Liver (tissue), 9 donors: ENCODE measurements around the gene OSBPL1A. TPM values are rescaled to one million over a fixed set of nuclear protein-coding genes. Genes with fewer than 3 reads are reported as not detected.

Experiments used
- DNase-seq: peaks from one replicate; pipeline ENCODE4 v3.0.0-alpha.2; 2017; ENCODE audit warnings: low spot score
- H3K27ac ChIP-seq, 2 donors: one replicate each; pipeline ENCODE4 v1.7.0; 2013; ENCODE audit warnings: inconsistent platforms in 2 of 2, low read length in 2 of 2, control low read depth in 1 of 2, low read depth in 1 of 2, mild to moderate bottlenecking in 1 of 2
- H3K27me3 ChIP-seq, 4 donors: one replicate each; pipeline versions ENCODE4 v1.6.1 to v1.7.0; 2013; ENCODE audit warnings: low read length in 3 of 4, inconsistent platforms in 1 of 4, mild to moderate bottlenecking in 1 of 4, moderate library complexity in 1 of 4; ENCODE audit not compliant: control insufficient read depth in 4 of 4, insufficient read depth in 4 of 4
- H3K36me3 ChIP-seq, 4 donors: one replicate each; pipeline versions ENCODE4 v1.6.1 to v1.7.0; 2013; ENCODE audit warnings: low read length in 3 of 4, mild to moderate bottlenecking in 3 of 4, low read depth in 1 of 4, moderate library complexity in 1 of 4; ENCODE audit not compliant: control insufficient read depth in 4 of 4, insufficient read depth in 3 of 4
- H3K4me1 ChIP-seq, 4 donors: one replicate each; pipeline versions ENCODE4 v1.6.1 to v1.7.0; 2013; ENCODE audit warnings: low read length in 3 of 4, mild to moderate bottlenecking in 3 of 4, moderate library complexity in 1 of 4; ENCODE audit not compliant: control insufficient read depth in 4 of 4, insufficient read depth in 4 of 4
- H3K4me3 ChIP-seq, 3 donors: one replicate each; pipeline versions ENCODE4 v1.6.1 to v1.7.0; 2013; ENCODE audit warnings: low read length in 3 of 3, control low read depth in 1 of 3, low read depth in 1 of 3, mild to moderate bottlenecking in 1 of 3
- H3K9ac ChIP-seq, 2 donors: one replicate each; pipeline ENCODE4 v1.7.0; 2013; ENCODE audit warnings: low read length in 2 of 2, mild to moderate bottlenecking in 2 of 2, moderate library complexity in 2 of 2, control low read depth in 1 of 2, low read depth in 1 of 2
- H3K9me3 ChIP-seq, 4 donors: one replicate each; pipeline versions ENCODE4 v1.6.1 to v1.7.0; 2013; ENCODE audit warnings: low read length in 3 of 4; ENCODE audit not compliant: control insufficient read depth in 4 of 4
- ATF3 ChIP-seq: IDR thresholded peaks from 2 replicates; pipeline ENCODE4 v1.6.1; 2016; ENCODE audit warnings: antibody characterized with exemption
- CTCF ChIP-seq: fragments of 150-350 bp; IDR thresholded peaks from 2 replicates; pipeline ENCODE4 v1.5.1; 2017; ENCODE audit warnings: improper control_type of control experiment, low read depth, low read length; ENCODE audit not compliant: missing input control
- FOXA1 ChIP-seq: IDR thresholded peaks from 2 replicates; pipeline ENCODE4 v1.6.1; 2016; ENCODE audit warnings: antibody characterized with exemption
- FOXA2 ChIP-seq: IDR thresholded peaks from 2 replicates; pipeline ENCODE4 v1.6.1; 2016; ENCODE audit warnings: antibody characterized with exemption
- GABPA ChIP-seq, 2 donors: IDR thresholded peaks in 1 of 2; conservative IDR thresholded peaks in 1 of 2; 2 replicates each; pipeline ENCODE4 v1.6.1; 2016; ENCODE audit warnings: antibody characterized with exemption in 2 of 2, mild to moderate bottlenecking in 1 of 2, moderate library complexity in 1 of 2
- HNF4A ChIP-seq, 2 donors: conservative IDR thresholded peaks; 2 replicates each; pipeline ENCODE4 v1.6.1; 2016; ENCODE audit warnings: antibody characterized with exemption in 2 of 2, mild to moderate bottlenecking in 2 of 2
- MAX ChIP-seq: IDR thresholded peaks from 2 replicates; pipeline ENCODE4 v1.6.1; 2016; ENCODE audit warnings: antibody characterized with exemption
- NR2F2 ChIP-seq: IDR thresholded peaks from 2 replicates; pipeline ENCODE4 v1.6.1; 2016; ENCODE audit warnings: antibody characterized with exemption
- RAD21 ChIP-seq, 2 donors: IDR thresholded peaks; 2 replicates each; pipeline ENCODE4 v1.6.1; 2016; ENCODE audit warnings: antibody characterized with exemption in 2 of 2, mild to moderate bottlenecking in 2 of 2
- RXRA ChIP-seq, 2 donors: IDR thresholded peaks; 2 replicates each; pipeline ENCODE4 v1.6.1; 2017 to 2018; ENCODE audit warnings: antibody characterized with exemption in 2 of 2, mild to moderate bottlenecking in 1 of 2
- SP1 ChIP-seq: IDR thresholded peaks from 2 replicates; pipeline ENCODE4 v1.6.1; 2018; ENCODE audit warnings: antibody characterized with exemption, mild to moderate bottlenecking
- TAF1 ChIP-seq: conservative IDR thresholded peaks from 2 replicates; pipeline ENCODE4 v1.6.1; 2016; ENCODE audit warnings: antibody characterized with exemption, mild to moderate bottlenecking
- YY1 ChIP-seq: IDR thresholded peaks from 2 replicates; pipeline ENCODE4 v1.6.1; 2016; ENCODE audit warnings: antibody characterized with exemption, mild to moderate bottlenecking
- ZBTB33 ChIP-seq: IDR thresholded peaks from 2 replicates; pipeline ENCODE4 v1.6.1; 2016; ENCODE audit warnings: antibody characterized with exemption
- WGBS: extraction: QIAGEN DNeasy Blood & Tissue Kit; methylation state at CpG from one replicate; pipeline ENCODE4 v1.1.7; 2013; 5-methylcytosine and 5-hydroxymethylcytosine counted together
- polyA plus RNA-seq, 2 donors: library from polyadenylated mRNA; stranded (reverse) in 1 of 2; unstranded in 1 of 2; fragments of 200-250 nt in 1 of 2; fragments of >200 nt in 1 of 2; fragmentation: Nextera tagmentation in 1 of 2; extraction: Ambion mirVana in 1 of 2; gene quantifications; one replicate each; pipeline versions ENCODE4 v1.2.1 to v1.2.3, GENCODE V29; 2013 to 2015
- total RNA-seq, 2 donors: library from RNA; depleted of rRNA; stranded (reverse); fragments of >200 nt; gene quantifications; one replicate each; pipeline ENCODE4 v1.2.3, GENCODE V29; 2014
- donor health status: healthy.
- donor health status: healthy.
- donor health status: healthy.
- donor health status: healthy.
- donor health status: healthy.

OSBPL1A gene
- total and polyA plus RNA-seq, 4 donors: 5.4 to 12.6 (median 8.9) TPM

- Histone ChIP-seq H3K4me3 (no peak overlapping the region), H3K4me1 (peaks cover 3 to 19% (median 8%) of the 10 kb centered on the region in 4 donors), H3K27me3 (no peaks in the 10 kb centered on the region), H3K9me3 (no peaks in the 10 kb centered on the region), H3K27ac (no peak overlapping the region), H3K9ac (no peak overlapping the region), H3K36me3 (no peaks in the 10 kb centered on the region)
- TF ChIP-seq FOXA2 (no peak), YY1 (no peak), MAX (no peak)
- WGBS: 95% methylated on average over 15 of the region's 15 CpGs
- DNase-seq: no peak
Measured at GRCh38 chr18:24189664-24190346, 207.8 kb downstream of the OSBPL1A start.

- TF ChIP-seq FOXA2 (no peak), RAD21 (IDR thresholded peaks at IDR 0.05) (peak in 1 of 2 donors; percentile 24), RXRA (IDR thresholded peaks at IDR 0.05) (peak in 1 of 2 donors; percentile 15), FOXA1 (no peak), ZBTB33 (no peak), ATF3 (peak; percentile 37), SP1 (peak; percentile 39), GABPA (IDR thresholded peaks at IDR 0.05 in 1 of 2, conservative IDR thresholded peaks at IDR 0.05 in 1 of 2) (no peak), HNF4A (conservative IDR thresholded peaks at IDR 0.05) (peak; percentile 23 to 27), NR2F2 (no peak), TAF1 (no peak), CTCF (no peak)
- Histone ChIP-seq H3K9me3 (no peaks in the 10 kb centered on the region), H3K27ac (no peak overlapping the region), H3K36me3 (no peaks in the 10 kb centered on the region), H3K4me3 (no peak overlapping the region), H3K4me1 (peaks cover 0 to 14% (median 8%) of the 10 kb centered on the region in 4 donors), H3K27me3 (no peaks in the 10 kb centered on the region), H3K9ac (no peak overlapping the region)
- 95% methylated on average over 6 of the region's 6 CpGs for WGBS
- DNase-seq: no peak
Measured at GRCh38 chr18:24189007-24189528, 208.6 kb downstream of the OSBPL1A start.
